Measurements from ENCODE around the gene COPB2. TPM values are rescaled to one million over a fixed set of nuclear protein-coding genes. Genes with fewer than 3 reads are reported as not detected.

Gene COPB2
- total RNA-seq, 1 donor from 2014 or later: 159 TPM

DNA sequence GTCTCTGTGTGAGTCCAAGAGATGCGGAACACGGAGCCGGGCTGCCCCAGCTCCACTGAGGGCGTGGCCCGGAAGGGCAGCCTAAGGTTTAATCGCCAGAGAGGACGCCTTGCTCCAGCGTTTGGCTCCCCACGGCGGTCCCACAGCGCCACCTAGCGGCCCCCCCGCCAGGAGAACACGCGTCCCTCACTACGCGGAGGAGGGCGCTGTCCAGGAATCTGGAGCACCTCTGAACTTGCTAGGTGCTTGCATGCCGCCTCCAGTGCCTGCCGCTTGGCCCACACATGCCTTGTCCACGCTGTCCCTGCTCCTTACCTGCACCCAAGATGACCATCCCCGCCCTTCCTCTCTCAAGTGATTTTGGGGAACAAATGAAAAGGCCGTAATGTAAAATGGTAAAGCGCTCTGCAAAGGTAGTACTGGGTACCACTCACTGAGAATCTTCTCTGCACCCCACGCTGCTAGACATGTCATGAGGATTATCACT is 60.0 kb downstream of the COPB2 start:
- DNase-seq (ENCODE audit: low read depth): peak; percentile 85

DNA sequence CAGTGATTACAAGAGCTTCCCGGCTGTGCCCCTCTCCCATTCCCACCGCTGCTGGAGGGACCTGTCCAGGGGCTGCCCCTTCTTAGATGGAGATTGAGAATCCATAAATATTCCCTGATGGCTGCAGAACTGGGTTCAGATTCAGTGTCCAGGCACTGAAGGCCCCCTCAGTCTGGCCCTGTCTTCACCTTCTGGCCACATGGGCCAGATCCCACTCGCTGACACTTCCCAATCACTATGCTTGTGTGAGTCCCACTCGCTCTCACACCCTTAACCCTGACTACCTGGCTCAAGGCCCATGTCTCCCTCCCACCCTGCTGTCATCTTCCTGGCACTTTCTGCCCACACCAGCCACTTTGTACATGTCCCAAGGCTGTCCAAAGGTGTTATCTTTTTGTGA is 61.1 kb downstream of the COPB2 start:
- DNase-seq (ENCODE audit: low read depth): no peak

- DNase-seq (ENCODE audit: low read depth): peak; percentile 78
These were observed 61.6 kb downstream of the COPB2 start for GRCh38 chr3:139327861-139328260.

DNA sequence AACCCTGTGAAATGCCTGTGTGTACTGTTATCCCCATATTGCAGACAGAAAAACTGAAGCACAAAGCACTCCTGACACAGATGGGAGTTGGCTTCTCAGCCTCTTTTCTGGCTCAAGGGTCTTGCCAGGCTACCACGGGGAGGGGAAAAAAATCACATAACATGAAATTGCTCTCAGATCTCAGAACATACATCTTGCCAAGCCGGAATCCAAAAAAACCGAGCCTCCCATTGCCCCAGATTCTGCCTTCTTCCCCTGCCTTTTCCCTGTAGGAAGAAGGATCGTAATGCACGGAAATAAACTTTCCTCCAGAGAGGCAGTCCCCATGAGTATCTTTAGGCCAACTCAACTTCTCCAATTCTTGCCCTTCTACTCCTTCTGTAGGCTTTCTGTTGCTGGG is 62.2 kb downstream of the COPB2 start:
- DNase-seq (ENCODE audit: low read depth): no peak

DNA sequence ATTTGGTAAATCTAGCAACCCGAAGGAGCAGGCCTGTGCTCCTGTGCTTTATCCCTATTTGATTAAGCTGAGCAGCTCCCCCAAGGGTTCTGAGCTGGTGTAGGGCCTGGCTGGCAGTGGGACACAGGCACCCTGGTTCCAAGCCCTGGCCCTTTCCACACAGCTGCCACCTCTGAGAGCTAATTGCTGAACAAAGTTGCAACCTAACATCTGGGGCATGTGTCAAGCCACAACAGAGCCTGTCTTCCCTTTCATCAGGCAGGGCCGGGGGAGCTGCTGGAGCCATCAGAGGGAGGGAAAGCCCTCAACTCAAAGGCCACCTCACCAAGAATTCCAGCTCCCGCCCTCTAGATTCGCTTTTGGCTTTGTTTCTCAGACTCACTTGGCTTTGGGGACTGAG is 62.7 kb downstream of the COPB2 start:
- peak; percentile 58 for DNase-seq (ENCODE audit: low read depth)

DNA sequence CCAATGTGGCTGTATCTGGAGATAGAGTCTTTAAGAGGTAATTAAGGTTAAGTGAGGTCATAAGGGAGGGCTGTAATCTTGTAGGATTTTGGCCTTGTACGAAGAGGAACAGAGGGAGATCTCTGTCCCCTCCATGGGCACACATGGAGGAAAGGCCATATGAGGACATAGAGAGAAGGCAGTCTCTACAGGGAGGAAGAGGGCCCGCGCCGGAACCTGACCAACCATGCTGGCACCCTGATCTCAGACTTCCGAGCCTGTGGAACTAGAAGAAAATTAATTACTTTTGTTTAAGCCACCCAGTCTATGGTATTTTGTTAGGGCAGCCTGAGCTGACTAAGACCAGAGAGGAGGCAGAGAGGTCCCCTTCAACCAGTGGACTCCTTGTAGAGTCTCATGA is 63.3 kb downstream of the COPB2 start:
- no peak for DNase-seq (ENCODE audit: low read depth)

- peak; percentile 96 for DNase-seq (ENCODE audit: low read depth)
These were observed 63.9 kb downstream of the COPB2 start for GRCh38 chr3:139325551-139325950.

GRCh38 chr3:139324456-139324855 is 65.0 kb downstream of the COPB2 start:
- no peak for DNase-seq (ENCODE audit: low read depth)

GRCh38 chr3:139323146-139323545 is 66.3 kb downstream of the COPB2 start:
- DNase-seq (ENCODE audit: low read depth): no peak

DNA sequence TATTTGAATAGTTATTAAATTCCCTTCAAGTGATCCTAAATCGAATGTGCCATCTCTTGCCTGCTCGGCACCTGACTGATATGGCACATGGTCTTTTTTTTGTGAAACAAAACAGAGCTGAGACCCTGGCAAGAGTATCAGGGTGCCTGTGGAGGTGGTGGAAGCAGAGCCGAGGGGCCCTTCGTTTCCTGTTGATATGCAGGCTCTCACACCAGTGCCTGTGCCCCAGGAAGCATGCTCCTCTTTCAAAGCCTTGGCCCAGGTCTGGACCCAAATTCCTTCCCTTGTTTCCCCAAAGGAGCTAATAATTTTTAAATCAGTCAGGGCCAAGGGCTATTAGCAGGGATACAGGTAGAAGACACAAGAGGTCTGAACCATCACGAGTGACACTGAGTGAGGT is 67.1 kb downstream of the COPB2 start:
- DNase-seq (ENCODE audit: low read depth): no peak

DNA sequence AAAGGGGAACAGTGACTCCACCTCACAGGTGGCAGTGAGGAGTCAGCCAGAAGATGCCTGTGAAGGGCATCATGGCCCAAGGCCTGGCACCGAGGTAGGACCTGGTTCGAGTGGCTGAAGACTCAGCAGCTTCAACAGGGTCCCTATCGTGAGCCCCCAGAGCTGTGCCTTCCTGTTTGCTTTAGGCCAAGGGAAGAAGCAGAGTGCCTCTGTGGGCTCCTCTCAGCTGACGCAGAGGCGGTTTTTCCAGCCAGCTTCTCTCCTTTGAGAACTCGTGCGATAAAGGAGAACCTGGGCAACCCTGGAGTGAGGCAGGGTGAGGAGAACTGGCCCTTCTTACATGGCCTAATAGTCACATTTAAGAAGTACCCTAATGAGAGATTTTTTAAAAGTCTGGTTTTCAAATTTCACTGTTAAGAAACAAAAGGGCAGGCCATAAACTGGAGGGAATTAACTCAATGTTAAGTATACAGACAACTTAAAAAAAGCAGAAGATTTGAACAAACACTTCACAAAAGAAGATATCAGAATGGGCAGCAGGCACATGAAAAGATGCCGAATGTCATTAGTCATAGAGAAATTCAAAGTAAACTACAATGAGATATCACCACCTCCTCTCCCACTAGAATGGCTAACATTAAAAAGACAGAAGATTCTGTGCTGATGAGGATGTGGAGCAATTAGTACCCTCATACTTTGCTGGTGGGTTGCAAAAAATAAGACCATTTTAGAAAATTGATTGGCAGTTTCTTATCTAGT is 68.7 kb downstream of the COPB2 start:
- no peak for DNase-seq (ENCODE audit: low read depth)

GRCh38 chr3:139319428-139320402 is 69.7 kb downstream of the COPB2 start:
- DNase-seq (ENCODE audit: low read depth): no peak

DNA sequence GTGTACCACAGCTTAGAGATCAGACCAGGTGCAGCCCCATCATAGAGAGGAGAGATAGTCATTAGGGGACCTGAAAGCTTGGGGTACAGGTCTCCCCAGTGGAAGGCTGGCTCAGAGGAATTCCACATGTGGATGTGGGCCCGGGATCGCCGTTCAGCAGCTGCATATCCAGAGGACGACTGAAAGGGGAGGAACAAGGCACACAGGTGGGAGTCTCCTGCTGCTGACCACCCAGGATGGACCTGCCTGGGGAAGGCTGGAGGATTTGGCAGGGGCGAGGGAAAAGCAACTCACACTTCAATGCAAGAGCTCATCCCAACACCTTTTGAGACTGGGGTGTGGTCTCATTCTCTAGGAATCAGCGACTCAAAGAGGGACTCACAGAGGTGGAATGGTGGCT is 70.6 kb downstream of the COPB2 start:
- DNase-seq (ENCODE audit: low read depth): no peak

DNA sequence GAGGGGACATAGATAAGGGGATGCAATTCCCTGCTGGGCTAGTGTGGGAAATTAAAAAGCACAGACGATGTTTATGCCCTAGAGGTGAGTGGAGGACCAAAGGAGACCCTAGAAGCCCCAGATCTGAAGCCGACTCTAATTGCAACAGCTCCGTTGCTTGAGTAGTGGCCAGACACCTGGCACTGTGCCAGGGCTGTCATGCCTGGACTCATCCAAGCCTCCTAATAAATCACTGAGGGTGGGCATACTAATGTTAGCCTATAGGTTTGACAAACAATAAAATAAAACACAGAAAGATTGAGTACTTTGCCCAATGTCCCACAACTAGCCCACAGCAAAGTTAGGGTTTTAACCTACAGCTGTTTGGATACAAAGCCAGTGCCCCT is 71.0 kb downstream of the COPB2 start:
- no peak for DNase-seq (ENCODE audit: low read depth)

GRCh38 chr3:139317660-139318430 is 71.6 kb downstream of the COPB2 start:
- no peak for DNase-seq (ENCODE audit: low read depth)

GRCh38 chr3:139317215-139317614 is 72.2 kb downstream of the COPB2 start:
- DNase-seq (ENCODE audit: low read depth): no peak

- DNase-seq (ENCODE audit: low read depth): no peak
These were observed 75.5 kb downstream of the COPB2 start for GRCh38 chr3:139313921-139314320.

GRCh38 chr3:139312959-139313358 is 76.5 kb downstream of the COPB2 start:
- no peak for DNase-seq (ENCODE audit: low read depth)

GRCh38 chr3:139312416-139312815 is 77.0 kb downstream of the COPB2 start:
- DNase-seq (ENCODE audit: low read depth): no peak

DNA sequence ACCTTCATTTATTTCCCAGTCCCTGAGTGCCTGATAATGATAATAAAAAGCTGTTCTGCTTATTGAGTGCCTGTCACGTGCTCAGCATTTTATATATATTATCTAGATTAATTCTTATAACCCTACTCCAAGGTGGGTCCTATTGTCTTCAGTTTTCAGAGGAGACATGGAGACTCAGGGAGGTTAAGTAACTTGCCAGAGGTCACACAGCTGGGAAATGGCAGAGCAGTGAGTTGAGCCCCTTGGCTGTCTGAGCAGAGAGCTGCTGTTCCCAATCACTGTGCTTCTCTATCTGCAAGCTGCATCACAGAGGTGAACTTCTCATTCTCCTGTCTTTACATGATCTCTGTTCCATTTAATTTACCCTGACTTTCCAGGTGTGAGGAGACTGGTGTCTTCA is 77.9 kb downstream of the COPB2 start:
- no peak for DNase-seq (ENCODE audit: low read depth)

- DNase-seq (ENCODE audit: low read depth): peak; percentile 67
These were observed 78.9 kb downstream of the COPB2 start for GRCh38 chr3:139310474-139310933.
